GM21825 (cell line): ENCODE results near the gene FOXRED1.

ENCODE experiments used
- ATAC-seq: cut with Tn5 transposase; IDR thresholded peaks from one replicate; pipeline ENCODE4 v1.9.1; 2021; ENCODE audit warnings: mild to moderate bottlenecking, moderate library complexity; ENCODE audit not compliant: unreplicated experiment

FOXRED1 gene

DNA sequence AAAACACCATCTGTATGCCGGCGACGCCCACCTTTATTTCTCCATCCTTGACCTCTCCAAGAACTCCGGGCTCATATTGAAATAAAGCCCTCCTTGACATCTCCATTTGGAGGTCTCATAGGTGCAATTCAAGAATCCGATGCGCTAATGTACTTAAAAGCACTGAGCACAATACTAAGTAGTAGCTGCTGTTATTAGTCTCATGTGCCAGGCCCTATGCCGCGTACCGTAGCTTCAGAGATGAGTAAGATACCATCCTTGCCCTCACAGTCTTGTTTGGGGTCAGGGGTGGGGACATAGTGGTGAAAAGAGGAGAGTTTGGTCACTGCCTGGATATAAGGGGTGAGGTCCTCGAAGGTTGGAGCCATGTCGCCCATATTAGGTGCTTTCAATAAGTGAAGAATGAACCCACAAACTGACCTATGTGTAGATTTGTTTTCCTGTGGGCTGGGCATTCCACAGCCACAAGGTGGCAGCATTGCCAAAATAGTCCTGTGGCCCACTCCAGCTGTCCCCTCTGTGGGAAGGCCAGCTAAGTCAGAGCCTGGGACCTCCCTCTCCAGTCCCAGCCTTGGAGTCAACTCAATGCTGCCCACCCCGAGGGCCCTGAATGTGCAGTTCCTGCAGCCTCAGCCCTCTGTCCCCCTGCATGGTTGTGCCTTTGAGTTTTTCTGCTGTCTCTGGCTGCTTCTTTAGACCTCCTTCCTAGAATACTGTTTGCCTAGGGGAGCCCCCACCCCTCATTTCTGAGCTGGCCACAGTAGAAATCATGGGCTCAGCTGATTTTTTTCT, 41.4 kb downstream of the FOXRED1 start:
- ATAC-seq: no peak

DNA sequence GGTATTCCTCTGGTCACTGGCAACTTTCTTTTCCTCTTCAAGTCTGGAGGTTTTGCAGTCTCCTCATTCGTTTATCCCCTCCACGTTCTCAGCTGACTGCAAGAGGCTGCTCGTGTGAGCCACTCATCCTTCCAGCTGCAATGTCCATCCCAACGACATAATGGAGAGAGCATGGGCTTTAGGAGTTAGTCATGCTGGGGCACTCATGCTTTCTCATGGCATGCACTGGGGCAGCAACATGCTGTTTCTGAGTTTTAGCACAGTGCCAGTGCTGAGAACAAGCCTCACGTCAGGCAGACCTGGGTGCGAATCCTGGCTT, 42.0 kb downstream of the FOXRED1 start:
- ATAC-seq: no peak

DNA sequence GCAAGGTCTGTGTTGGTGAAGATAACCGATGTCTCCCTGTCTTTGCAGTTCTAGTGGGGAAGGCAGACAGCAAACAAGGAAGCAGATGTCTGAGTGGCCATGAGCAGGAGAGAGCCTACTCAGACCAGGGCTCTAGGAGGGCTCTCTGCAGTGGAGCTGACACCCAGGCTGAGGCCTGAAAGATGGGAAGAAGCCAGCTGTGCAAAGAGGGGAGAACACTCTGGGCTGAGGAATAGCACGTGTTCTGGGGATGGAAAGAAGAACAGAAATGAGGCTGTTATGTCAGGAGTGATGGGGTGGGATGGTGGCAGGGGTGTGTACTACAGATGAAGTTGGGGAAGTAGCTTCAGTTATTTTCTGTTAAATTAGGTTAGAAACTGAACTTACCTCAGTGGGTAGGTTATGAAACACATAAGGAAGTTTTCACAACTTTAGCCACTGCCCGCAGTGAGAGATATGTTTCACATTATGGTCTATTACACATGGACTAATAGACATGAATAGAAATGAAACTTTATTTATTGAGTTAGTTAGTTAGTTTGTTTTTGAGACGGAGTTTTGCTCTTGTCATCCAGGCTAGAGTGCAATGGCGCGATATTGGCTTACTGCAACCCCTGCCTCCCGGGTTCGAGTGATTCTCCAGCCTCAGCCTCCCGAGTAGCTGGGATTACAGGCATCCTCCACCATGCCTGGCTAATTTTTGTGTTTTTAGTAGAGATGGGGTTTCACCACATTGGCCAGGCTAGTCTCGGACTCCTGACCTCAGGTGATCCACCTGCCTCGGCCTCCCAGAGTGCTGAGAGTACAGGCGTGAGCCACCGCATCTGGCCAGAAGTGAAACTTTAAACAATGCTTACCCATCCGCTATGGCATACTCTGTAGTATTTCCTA, 42.7 kb downstream of the FOXRED1 start:
- peak; percentile 67 for ATAC-seq

DNA sequence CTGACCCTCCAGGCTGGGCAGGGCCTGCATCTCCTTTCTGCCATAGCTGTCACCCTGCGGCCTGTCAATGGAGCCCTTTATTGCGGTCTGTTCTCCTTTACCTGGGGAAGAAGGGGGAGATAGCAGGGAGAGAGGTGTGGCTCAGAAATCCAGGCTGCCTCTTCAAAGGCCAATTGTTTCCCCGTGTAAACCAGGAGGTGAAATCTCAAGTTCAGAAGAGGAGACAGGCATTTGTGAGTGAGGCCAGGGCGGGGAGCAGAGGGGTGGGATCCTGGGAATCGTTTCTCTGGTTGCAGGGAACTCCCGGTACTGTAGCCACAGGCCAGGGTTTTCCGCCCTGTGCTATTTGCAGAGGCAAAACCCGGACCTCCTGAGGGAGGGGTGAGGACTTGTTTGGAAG, 44.0 kb downstream of the FOXRED1 start:
- ATAC-seq: no peak

DNA sequence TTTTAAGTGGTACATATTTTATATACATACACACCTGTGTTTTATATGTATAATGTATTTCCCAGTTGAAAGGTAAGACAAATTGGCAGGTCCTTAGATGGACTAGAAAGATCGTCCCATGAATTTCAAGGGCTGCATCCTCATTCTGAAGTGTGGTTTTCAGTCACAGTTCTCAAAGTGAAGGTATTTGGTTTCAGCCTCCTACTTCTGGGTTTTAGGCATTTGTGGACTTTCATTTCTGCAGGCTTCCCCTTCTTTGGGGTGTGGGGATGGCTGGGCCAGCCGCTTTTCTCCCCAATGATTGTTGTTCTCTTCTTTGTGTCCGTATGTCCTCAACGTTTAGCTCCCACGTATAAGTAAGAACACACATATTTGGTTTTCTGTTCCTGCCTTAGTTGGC, 44.9 kb downstream of the FOXRED1 start:
- no peak for ATAC-seq

DNA sequence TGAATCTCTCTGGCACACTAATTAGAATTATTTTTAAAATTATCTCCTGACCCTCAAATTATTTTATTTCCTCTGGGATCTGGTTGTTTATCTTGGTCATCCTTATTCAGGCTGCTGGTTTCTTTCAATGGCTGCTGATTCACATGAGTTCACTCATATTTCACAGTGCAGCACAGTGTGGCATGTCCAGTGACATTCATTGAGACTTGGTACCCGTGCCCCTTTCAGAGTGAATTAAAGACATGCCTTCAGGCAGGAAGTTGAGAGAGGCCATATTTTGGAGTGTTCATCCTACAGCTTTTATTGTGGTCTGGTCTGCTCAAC, 48.4 kb downstream of the FOXRED1 start:
- no peak for ATAC-seq

DNA sequence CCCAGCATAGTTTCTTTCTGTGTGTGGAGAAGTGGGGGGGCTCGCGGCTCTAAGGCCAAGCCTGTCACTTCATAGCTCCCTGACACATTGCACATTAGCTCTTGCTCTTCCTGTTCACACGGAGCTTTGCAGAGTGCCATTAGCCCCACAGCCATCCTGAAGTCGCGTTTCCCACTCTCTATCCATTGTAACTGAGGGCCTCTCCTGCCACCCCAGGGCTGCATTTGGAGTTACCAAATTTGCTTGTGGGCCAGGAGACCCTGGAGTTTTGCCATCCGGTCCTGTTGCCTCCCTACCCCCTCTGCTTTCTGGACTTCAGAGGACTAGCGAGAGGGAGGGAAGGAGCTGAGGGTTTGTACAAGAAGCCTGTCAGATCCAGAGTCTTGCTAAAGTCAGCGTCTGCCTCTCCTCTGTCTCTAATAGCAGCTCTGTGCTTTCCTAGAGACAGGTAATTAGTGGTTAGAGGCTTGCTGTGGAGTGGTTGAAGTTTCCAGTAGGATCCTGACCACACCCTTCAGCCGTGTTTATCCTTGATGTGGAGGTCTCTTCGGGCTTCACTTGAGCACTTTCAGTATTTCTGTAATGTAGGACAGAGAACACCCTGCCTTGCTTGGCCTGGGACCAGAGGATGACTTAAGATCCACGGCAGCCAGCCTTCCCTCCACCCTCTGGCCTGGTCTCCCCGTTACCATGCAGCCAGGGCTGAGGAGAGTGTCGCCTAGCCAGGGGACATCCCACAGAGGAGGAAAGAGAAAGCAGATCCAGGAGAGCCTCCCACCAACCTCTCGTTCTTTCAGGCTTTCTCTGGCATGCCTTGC, 49.0 kb downstream of the FOXRED1 start:
- peak; percentile 25 for ATAC-seq

DNA sequence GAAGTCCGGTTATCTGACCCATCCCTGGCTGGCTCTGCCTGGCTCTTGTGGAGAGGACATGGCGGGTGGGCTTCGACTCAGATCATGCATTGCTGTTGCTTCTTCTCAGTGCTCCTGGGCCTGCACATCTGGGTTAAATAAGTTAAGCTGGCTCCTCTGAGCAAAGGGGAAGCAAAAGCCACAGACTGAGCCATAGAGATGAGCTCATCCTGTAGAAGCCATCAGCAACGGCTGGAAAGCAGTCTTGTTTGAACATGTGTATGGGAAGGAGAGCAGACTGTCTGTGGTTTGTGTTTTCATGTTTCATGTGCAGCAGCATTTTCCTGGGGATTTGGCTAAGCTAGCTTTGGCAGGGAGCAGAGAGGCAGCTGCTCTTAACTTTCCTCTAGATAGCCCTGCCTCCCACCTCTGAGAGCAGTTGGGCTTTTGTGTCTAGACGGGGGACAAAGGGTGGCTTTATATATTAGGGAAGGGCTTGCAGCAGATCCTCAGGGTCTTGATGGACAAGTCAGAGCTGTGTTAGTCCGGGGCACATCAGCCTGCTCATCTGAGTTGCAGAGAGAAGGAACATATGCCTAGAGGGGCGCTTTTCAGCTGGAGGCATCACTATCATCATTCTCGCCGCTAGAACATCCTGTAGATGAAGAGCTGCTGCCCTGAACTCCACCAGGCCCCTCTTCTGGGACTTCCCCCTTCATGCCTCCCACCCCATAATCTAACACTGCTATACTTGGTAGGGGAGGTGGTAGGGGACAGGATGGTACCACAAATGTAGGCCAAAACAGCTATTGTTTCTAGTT, 49.8 kb downstream of the FOXRED1 start:
- ATAC-seq: peak; percentile 93

DNA sequence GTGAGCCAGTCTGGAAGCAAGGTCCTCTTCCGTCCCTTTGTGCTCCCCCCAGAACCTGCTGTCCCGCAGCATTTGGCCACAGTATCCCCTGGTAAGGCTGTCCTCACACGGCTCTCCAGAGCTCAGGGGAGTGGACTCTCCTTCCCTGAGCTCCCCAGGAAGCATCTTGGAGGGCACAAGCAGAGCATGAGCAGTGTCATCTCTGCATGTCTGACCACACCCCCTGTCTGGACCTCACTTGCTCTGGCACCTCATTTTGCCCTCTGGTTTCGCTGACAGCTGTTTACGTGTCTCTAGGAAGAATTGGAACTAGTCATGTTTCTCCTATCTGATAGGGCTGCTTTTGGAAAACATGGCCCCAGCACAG, 50.4 kb downstream of the FOXRED1 start:
- ATAC-seq: no peak

DNA sequence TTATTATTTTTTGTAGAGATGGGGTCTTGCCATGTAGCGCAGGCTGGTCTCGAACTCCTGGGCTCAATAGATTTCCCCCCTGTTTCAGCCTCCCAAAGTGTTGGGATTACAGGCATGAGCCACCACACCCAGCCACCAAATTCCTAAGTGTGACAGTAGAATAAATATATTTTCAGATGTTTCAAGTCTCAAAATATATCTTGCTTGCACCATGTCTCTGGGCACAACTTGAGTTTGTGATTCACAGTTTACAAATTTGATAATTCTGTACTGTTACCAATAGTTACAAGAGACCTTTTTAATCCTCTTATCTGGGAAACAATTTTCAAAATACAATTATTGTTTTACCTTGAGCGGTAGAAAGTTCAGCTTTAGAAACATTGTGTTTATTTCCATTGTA, 54.0 kb downstream of the FOXRED1 start:
- ATAC-seq: no peak

DNA sequence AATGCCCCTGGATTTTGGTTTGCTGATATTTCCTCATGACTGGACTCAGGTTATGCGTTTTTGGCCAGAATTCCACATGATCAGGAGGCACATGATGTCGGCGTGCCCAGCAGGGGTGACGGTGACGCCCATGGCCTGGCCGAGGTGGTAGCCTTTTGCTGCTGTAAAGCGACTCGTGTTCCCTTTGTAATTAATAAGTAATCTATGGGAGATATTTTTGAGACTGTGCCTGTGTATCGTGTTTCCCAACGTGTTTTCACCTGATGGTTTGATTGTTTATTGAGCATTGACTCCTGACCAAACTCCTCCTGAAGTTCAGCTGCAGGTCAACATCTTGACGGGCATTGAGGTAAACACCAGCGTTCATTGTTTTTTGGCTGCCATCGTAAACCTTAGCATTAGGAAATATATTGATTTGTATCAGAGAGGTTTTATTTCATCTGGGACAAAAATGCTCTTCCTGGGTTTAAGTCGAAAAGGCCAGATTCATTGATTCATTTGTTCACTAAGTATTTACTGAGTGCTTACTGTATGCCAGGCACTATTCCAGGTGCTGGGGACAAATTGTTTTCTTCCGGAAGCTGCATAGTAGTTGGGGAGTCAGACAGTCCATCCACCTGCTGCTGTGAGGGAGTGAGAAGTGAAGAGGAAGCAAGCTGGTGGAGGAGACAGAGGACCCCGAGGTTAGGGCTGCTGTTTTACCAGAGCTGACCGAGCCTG, 58.5 kb downstream of the FOXRED1 start:
- no peak for ATAC-seq
